ENCODE results near the gene IQCH.

Gene IQCH

DNA sequence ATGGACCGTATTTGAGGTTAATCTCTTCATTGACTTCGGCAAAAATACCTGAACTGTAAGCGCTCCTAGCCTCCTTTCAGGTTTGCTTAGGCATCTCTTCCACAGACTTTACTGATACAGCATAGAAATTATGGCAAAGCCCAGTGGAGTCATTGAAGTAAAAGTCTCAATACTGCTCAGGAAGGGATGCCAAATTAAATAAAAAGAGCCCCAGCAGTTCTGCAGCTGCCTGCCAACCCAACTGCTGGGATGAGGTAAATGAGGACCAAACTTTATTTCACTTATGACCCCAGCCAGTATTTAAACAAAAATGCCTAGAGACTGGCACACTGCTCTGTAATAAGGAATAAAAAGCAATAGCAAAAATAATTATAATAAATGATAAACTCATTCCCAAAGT lies 65.4 kb downstream of the IQCH start:
- no peaks in the 10 kb centered on the region for H3K36me3 ChIP-seq (ENCODE audit: control insufficient read depth in 2 of 2, insufficient read depth in 2 of 2, low read length in 2 of 2)
- no peaks in the 10 kb centered on the region for H3K27me3 ChIP-seq (ENCODE audit: control insufficient read depth in 2 of 2, insufficient read depth in 2 of 2, low read length in 2 of 2)
- no peaks in the 10 kb centered on the region for H3K9me3 ChIP-seq (ENCODE audit: control insufficient read depth in 2 of 2, low read length in 2 of 2)
- H3K4me1 ChIP-seq (ENCODE audit: control insufficient read depth in 2 of 2, insufficient read depth in 2 of 2, low read length in 2 of 2) = no peaks in the 10 kb centered on the region
- no peak overlapping the region for H3K9ac ChIP-seq (ENCODE audit: low read depth in 1 of 2, low read length in 2 of 2)
- H3K4me3 ChIP-seq (ENCODE audit: low read length in 2 of 2) = no peak overlapping the region
- no peak overlapping the region for H3K27ac ChIP-seq (ENCODE audit: low read depth in 2 of 2, low read length in 2 of 2)

GRCh38 chr15:67321352-67321751 lies 66.8 kb downstream of the IQCH start:
- Histone ChIP-seq H3K4me1 (ENCODE audit: control insufficient read depth in 2 of 2, insufficient read depth in 2 of 2, low read length in 2 of 2) (no peaks in the 10 kb centered on the region), H3K9ac (ENCODE audit: low read depth in 1 of 2, low read length in 2 of 2) (no peak overlapping the region), H3K4me3 (ENCODE audit: low read length in 2 of 2) (no peak overlapping the region), H3K27me3 (ENCODE audit: control insufficient read depth in 2 of 2, insufficient read depth in 2 of 2, low read length in 2 of 2) (no peaks in the 10 kb centered on the region), H3K36me3 (ENCODE audit: control insufficient read depth in 2 of 2, insufficient read depth in 2 of 2, low read length in 2 of 2) (no peaks in the 10 kb centered on the region), H3K9me3 (ENCODE audit: control insufficient read depth in 2 of 2, low read length in 2 of 2) (no peaks in the 10 kb centered on the region), H3K27ac (ENCODE audit: low read depth in 2 of 2, low read length in 2 of 2) (no peak overlapping the region)

DNA sequence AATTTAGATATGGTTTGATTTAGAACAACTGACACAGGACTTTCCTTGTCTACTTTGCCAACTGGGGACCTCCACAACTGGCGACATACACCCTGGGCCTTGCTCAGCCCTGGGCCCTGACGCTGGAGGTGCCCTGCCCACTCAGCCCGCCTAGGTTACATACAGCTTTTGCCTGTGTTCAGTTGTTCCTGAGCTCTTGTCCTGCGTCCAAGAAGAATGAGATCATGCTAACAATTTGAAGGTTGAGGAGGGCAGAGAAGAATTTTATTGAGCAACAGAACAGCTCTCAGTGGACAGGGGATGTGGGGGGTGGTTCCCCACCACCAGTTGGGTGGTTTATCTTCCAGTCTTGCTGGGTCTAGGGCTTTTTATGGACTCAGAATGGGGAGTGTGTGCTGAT lies 67.9 kb downstream of the IQCH start:
- H3K4me3 ChIP-seq (ENCODE audit: low read length in 2 of 2) = no peak overlapping the region
- H3K36me3 ChIP-seq (ENCODE audit: control insufficient read depth in 2 of 2, insufficient read depth in 2 of 2, low read length in 2 of 2) = no peaks in the 10 kb centered on the region

GRCh38 chr15:67327312-67327711 lies 72.7 kb downstream of the IQCH start:
- no peaks in the 10 kb centered on the region for H3K4me1 ChIP-seq (ENCODE audit: control insufficient read depth in 2 of 2, insufficient read depth in 2 of 2, low read length in 2 of 2)
- H3K27me3 ChIP-seq (ENCODE audit: control insufficient read depth in 2 of 2, insufficient read depth in 2 of 2, low read length in 2 of 2) = no peaks in the 10 kb centered on the region
- no peak overlapping the region for H3K27ac ChIP-seq (ENCODE audit: low read depth in 2 of 2, low read length in 2 of 2)
- peaks cover 2 to 3% of the 10 kb centered on the region in 2 donors for H3K9me3 ChIP-seq (ENCODE audit: control insufficient read depth in 2 of 2, low read length in 2 of 2)
- H3K4me3 ChIP-seq (ENCODE audit: low read length in 2 of 2) = no peak overlapping the region
- H3K36me3 ChIP-seq (ENCODE audit: control insufficient read depth in 2 of 2, insufficient read depth in 2 of 2, low read length in 2 of 2) = no peaks in the 10 kb centered on the region
- H3K9ac ChIP-seq (ENCODE audit: low read depth in 1 of 2, low read length in 2 of 2) = no peak overlapping the region

More for the DNA sequence above, 67.9 kb downstream of the IQCH start:
- H3K9ac ChIP-seq (ENCODE audit: low read depth in 1 of 2, low read length in 2 of 2) = no peak overlapping the region
- peaks cover 2 to 3% of the 10 kb centered on the region in 2 donors for H3K9me3 ChIP-seq (ENCODE audit: control insufficient read depth in 2 of 2, low read length in 2 of 2)
- H3K27me3 ChIP-seq (ENCODE audit: control insufficient read depth in 2 of 2, insufficient read depth in 2 of 2, low read length in 2 of 2) = no peaks in the 10 kb centered on the region
- no peak overlapping the region for H3K27ac ChIP-seq (ENCODE audit: low read depth in 2 of 2, low read length in 2 of 2)
- H3K4me1 ChIP-seq (ENCODE audit: control insufficient read depth in 2 of 2, insufficient read depth in 2 of 2, low read length in 2 of 2) = no peaks in the 10 kb centered on the region

DNA sequence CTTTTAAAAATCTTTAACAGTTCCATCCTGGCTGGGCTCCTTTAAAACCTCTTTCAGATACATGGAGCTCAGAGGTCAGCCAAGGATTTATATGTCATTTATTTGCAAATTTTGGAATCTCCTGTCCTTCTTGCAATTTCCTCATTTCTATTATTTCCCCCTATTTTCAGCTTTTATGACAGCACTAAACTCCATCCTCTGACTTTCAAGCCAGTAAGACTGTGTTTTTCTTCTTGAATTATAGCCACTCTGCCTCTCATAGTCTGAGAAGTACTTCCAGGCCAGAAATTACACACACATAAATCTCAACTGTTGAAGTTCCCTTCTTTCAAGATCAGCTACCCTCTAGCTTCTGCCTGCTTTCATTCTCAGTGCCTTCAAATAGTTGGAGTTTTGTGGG lies 73.2 kb downstream of the IQCH start:
- no peak overlapping the region for H3K27ac ChIP-seq (ENCODE audit: low read depth in 2 of 2, low read length in 2 of 2)
- H3K9me3 ChIP-seq (ENCODE audit: control insufficient read depth in 2 of 2, low read length in 2 of 2) = peaks cover 2 to 3% of the 10 kb centered on the region in 2 donors
- no peak overlapping the region for H3K9ac ChIP-seq (ENCODE audit: low read depth in 1 of 2, low read length in 2 of 2)
- no peak overlapping the region for H3K4me3 ChIP-seq (ENCODE audit: low read length in 2 of 2)
- no peaks in the 10 kb centered on the region for H3K4me1 ChIP-seq (ENCODE audit: control insufficient read depth in 2 of 2, insufficient read depth in 2 of 2, low read length in 2 of 2)
- no peaks in the 10 kb centered on the region for H3K27me3 ChIP-seq (ENCODE audit: control insufficient read depth in 2 of 2, insufficient read depth in 2 of 2, low read length in 2 of 2)
- no peaks in the 10 kb centered on the region for H3K36me3 ChIP-seq (ENCODE audit: control insufficient read depth in 2 of 2, insufficient read depth in 2 of 2, low read length in 2 of 2)

DNA sequence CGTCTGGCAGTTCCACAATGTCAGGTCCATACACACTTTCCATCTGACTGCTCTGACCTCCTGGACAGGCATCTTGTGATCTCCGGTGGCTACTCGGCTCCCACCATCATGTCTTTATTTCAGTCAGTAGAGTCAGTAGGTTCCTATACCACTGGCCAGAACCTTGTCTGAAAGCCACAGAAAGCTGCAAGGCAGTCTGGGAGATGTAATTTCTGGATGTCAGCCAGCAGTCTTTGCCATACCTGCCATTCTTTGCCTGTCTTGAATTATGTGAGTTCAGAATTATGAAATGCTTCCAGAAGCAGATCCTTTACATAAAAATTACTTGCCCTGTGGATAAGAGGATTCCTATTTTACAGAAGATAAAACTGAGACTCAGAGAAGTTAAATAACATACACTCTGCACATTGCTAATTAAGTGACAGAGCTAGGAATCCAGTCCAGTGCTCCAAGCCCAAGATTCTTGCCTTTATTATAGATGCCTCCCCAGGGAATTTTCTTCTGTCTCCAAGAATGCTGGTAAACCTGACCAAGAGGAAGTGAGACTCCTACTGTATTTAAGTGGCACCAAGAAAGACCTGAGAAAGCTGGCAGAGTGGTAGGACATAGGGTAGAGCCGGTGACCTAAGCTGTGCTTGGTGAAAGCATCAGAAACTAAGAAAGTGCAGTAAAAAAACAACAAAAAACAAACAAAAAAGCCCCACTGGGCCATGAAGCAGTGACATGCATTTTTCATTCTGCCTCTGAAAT lies 75.6 kb downstream of the IQCH start:
- Histone ChIP-seq H3K4me1 (ENCODE audit: control insufficient read depth in 2 of 2, insufficient read depth in 2 of 2, low read length in 2 of 2) (no peaks in the 10 kb centered on the region), H3K4me3 (ENCODE audit: low read length in 2 of 2) (no peak overlapping the region), H3K27ac (ENCODE audit: low read depth in 2 of 2, low read length in 2 of 2) (no peak overlapping the region), H3K9ac (ENCODE audit: low read depth in 1 of 2, low read length in 2 of 2) (no peak overlapping the region), H3K36me3 (ENCODE audit: control insufficient read depth in 2 of 2, insufficient read depth in 2 of 2, low read length in 2 of 2) (no peaks in the 10 kb centered on the region), H3K9me3 (ENCODE audit: control insufficient read depth in 2 of 2, low read length in 2 of 2) (peaks cover 2 to 3% of the 10 kb centered on the region in 2 donors), H3K27me3 (ENCODE audit: control insufficient read depth in 2 of 2, insufficient read depth in 2 of 2, low read length in 2 of 2) (no peaks in the 10 kb centered on the region)

DNA sequence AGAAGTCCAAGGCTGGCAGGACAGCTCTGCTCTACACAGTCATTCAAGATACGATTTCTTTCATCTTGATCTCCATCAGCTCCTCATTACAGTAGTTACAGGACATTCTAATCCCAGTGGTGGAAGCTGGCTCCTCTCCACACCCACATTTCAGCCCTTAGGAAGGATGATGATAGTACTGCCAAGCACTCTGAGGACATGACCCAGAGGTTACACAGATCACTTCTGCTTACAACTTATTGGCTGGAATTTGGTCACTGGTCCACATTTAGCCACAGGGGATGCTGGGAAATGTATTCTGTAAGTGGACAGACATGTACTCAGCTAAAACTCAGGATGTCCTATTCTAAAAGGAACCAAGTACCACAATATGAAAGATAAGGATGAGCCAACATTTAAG lies 77.1 kb downstream of the IQCH start:
- Histone ChIP-seq H3K4me1 (ENCODE audit: control insufficient read depth in 2 of 2, insufficient read depth in 2 of 2, low read length in 2 of 2) (no peaks in the 10 kb centered on the region), H3K27ac (ENCODE audit: low read depth in 2 of 2, low read length in 2 of 2) (no peak overlapping the region), H3K9me3 (ENCODE audit: control insufficient read depth in 2 of 2, low read length in 2 of 2) (peaks cover 2 to 3% of the 10 kb centered on the region in 2 donors), H3K36me3 (ENCODE audit: control insufficient read depth in 2 of 2, insufficient read depth in 2 of 2, low read length in 2 of 2) (no peaks in the 10 kb centered on the region), H3K9ac (ENCODE audit: low read depth in 1 of 2, low read length in 2 of 2) (no peak overlapping the region), H3K27me3 (ENCODE audit: control insufficient read depth in 2 of 2, insufficient read depth in 2 of 2, low read length in 2 of 2) (no peaks in the 10 kb centered on the region), H3K4me3 (ENCODE audit: low read length in 2 of 2) (no peak overlapping the region)

DNA sequence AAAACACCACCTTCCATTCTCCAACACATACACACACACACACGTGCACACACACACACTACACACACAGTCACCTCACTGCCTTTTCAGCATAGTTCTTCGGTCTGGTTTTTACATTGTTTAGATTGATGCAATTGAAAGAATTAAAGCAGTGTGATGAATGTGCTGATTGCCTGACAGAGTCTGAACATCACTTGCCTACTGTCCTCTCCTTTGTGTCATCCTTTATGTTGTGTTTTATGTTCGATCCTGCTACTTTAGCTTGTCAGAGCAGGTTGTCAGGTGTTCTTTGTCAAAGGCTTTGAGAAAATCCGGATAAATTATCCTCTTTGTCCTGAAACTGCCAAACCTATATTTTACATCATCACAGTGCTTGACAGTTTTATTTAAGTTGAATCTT lies 80.4 kb downstream of the IQCH start:
- Histone ChIP-seq H3K9ac (ENCODE audit: low read depth in 1 of 2, low read length in 2 of 2) (no peak overlapping the region), H3K27me3 (ENCODE audit: control insufficient read depth in 2 of 2, insufficient read depth in 2 of 2, low read length in 2 of 2) (no peaks in the 10 kb centered on the region), H3K9me3 (ENCODE audit: control insufficient read depth in 2 of 2, low read length in 2 of 2) (no peaks in the 10 kb centered on the region), H3K4me1 (ENCODE audit: control insufficient read depth in 2 of 2, insufficient read depth in 2 of 2, low read length in 2 of 2) (no peaks in the 10 kb centered on the region), H3K36me3 (ENCODE audit: control insufficient read depth in 2 of 2, insufficient read depth in 2 of 2, low read length in 2 of 2) (no peaks in the 10 kb centered on the region), H3K4me3 (ENCODE audit: low read length in 2 of 2) (no peak overlapping the region), H3K27ac (ENCODE audit: low read depth in 2 of 2, low read length in 2 of 2) (no peak overlapping the region)

DNA sequence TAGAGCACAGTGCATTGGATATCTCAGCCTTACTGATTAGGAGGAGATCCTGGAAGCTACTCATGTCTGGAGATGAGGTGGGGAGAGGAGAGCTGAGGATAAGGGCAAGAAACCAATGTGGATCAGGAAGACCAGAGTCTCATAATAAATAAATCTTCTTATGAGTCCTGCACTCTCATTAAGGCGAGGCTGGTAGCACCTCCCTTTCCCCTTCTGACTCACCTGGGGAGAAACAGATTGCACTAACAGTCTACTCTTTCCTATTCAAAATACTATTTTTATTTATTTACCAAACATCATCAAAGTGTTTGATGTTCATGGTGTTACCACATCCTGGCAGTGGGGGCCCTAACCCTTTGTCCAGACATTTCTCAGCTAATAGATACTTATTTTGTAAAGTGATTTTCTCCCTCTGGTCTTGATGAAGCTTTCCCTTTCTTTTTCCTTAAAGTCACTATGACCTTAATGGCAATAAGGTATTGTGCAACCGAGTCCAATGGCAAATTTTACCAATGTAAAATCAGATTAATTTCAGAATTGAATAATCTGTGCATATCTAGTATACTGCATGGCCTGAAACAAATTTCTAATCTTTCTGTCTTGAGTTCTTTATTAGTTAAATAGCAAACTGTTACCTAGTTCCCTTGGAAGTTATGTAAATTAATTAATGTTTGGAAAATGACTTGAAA lies 81.1 kb downstream of the IQCH start:
- Histone ChIP-seq H3K36me3 (ENCODE audit: control insufficient read depth in 2 of 2, insufficient read depth in 2 of 2, low read length in 2 of 2) (no peaks in the 10 kb centered on the region), H3K4me3 (ENCODE audit: low read length in 2 of 2) (no peak overlapping the region), H3K27me3 (ENCODE audit: control insufficient read depth in 2 of 2, insufficient read depth in 2 of 2, low read length in 2 of 2) (no peaks in the 10 kb centered on the region), H3K4me1 (ENCODE audit: control insufficient read depth in 2 of 2, insufficient read depth in 2 of 2, low read length in 2 of 2) (no peaks in the 10 kb centered on the region), H3K27ac (ENCODE audit: low read depth in 2 of 2, low read length in 2 of 2) (no peak overlapping the region), H3K9me3 (ENCODE audit: control insufficient read depth in 2 of 2, low read length in 2 of 2) (no peaks in the 10 kb centered on the region), H3K9ac (ENCODE audit: low read depth in 1 of 2, low read length in 2 of 2) (no peak overlapping the region)

GRCh38 chr15:67340630-67341029 lies 86.0 kb downstream of the IQCH start:
- Histone ChIP-seq H3K36me3 (ENCODE audit: control insufficient read depth in 2 of 2, insufficient read depth in 2 of 2, low read length in 2 of 2) (no peaks in the 10 kb centered on the region), H3K9me3 (ENCODE audit: control insufficient read depth in 2 of 2, low read length in 2 of 2) (no peaks in the 10 kb centered on the region), H3K9ac (ENCODE audit: low read depth in 1 of 2, low read length in 2 of 2) (no peak overlapping the region), H3K4me1 (ENCODE audit: control insufficient read depth in 2 of 2, insufficient read depth in 2 of 2, low read length in 2 of 2) (no peaks in the 10 kb centered on the region), H3K4me3 (ENCODE audit: low read length in 2 of 2) (no peak overlapping the region), H3K27me3 (ENCODE audit: control insufficient read depth in 2 of 2, insufficient read depth in 2 of 2, low read length in 2 of 2) (no peaks in the 10 kb centered on the region), H3K27ac (ENCODE audit: low read depth in 2 of 2, low read length in 2 of 2) (no peak overlapping the region)
